ENCODE data around the gene APOBEC3G. TPM values are rescaled to one million over a fixed set of nuclear protein-coding genes. Genes with fewer than 3 reads are reported as not detected.

Gene APOBEC3G
- total RNA-seq, 1 donor from 2014 or later = 9.3 TPM

DNA sequence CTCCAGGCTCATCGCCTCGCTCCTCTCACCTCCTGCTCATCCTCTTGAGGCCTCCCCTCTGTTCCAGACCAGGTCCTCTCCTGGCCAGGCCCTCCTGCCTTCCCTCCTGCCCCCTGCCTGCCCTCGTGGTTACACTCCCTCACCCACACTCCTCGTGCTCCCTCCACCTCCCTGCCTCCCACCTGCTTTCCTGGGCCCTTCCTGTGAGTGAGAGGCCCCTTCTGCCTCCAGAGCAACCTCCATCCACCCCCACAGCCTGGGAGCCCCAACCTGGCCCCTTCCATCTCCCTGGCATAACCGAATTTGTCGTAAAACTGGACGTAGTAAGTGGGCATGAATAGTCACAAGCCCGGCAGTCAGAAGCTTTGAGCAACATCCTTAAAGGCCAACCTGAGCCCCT is 4.5 kb downstream of the APOBEC3G start:
- no peaks in the 10 kb centered on the region for H3K9me3 ChIP-seq
- no peak for DNase-seq (ENCODE audit: low spot score in 2 of 2)
- TF ChIP-seq, protein P1, sequence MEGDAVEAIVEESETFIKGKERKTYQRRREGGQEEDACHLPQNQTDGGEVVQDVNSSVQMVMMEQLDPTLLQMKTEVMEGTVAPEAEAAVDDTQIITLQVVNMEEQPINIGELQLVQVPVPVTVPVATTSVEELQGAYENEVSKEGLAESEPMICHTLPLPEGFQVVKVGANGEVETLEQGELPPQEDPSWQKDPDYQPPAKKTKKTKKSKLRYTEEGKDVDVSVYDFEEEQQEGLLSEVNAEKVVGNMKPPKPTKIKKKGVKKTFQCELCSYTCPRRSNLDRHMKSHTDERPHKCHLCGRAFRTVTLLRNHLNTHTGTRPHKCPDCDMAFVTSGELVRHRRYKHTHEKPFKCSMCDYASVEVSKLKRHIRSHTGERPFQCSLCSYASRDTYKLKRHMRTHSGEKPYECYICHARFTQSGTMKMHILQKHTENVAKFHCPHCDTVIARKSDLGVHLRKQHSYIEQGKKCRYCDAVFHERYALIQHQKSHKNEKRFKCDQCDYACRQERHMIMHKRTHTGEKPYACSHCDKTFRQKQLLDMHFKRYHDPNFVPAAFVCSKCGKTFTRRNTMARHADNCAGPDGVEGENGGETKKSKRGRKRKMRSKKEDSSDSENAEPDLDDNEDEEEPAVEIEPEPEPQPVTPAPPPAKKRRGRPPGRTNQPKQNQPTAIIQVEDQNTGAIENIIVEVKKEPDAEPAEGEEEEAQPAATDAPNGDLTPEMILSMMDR (IDR thresholded peaks at IDR 0.05) = no peak
- H3K27ac ChIP-seq = no peak overlapping the region
- no peaks in the 10 kb centered on the region for H3K36me3 ChIP-seq
- no peaks in the 10 kb centered on the region for H3K27me3 ChIP-seq
- intact Hi-C loops (cut with DNase I) = no loop called here
- no peak overlapping the region for H3K4me3 ChIP-seq
- H3K4me1 ChIP-seq = peaks cover 4 to 5% of the 10 kb centered on the region in 2 donors

- TF ChIP-seq, protein P1 (IDR thresholded peaks at IDR 0.05) = no peak
- H3K4me1 ChIP-seq = no peaks in the 10 kb centered on the region
Observed at GRCh38 chr22:39083212-39084165, 6.4 kb downstream of the APOBEC3G start.

GRCh38 chr22:39084666-39085065 is 7.6 kb downstream of the APOBEC3G start:
- no peak overlapping the region for H3K4me3 ChIP-seq
- DNase-seq (ENCODE audit: low spot score in 2 of 2) = no peak
- H3K27ac ChIP-seq = no peak overlapping the region
- H3K9me3 ChIP-seq = no peaks in the 10 kb centered on the region
- no peaks in the 10 kb centered on the region for H3K36me3 ChIP-seq
- H3K4me1 ChIP-seq = no peaks in the 10 kb centered on the region
- TF ChIP-seq, protein P1 (IDR thresholded peaks at IDR 0.05) = no peak
- H3K27me3 ChIP-seq = no peaks in the 10 kb centered on the region
- intact Hi-C loops (cut with DNase I) = no loop called here

More at GRCh38 chr22:39083212-39084165, 6.4 kb downstream of the APOBEC3G start:
- H3K9me3 ChIP-seq = no peaks in the 10 kb centered on the region
- DNase-seq (ENCODE audit: low spot score in 2 of 2) = no peak
- intact Hi-C loops (cut with DNase I) = no loop called here
- H3K36me3 ChIP-seq = no peaks in the 10 kb centered on the region
- H3K27me3 ChIP-seq = no peaks in the 10 kb centered on the region
- no peak overlapping the region for H3K27ac ChIP-seq
- no peak overlapping the region for H3K4me3 ChIP-seq

- TF ChIP-seq, protein P1 (IDR thresholded peaks at IDR 0.05) = no peak
- intact Hi-C loops (cut with DNase I) = no loop called here
- Histone ChIP-seq H3K36me3 (no peaks in the 10 kb centered on the region), H3K27me3 (no peaks in the 10 kb centered on the region), H3K4me1 (no peaks in the 10 kb centered on the region), H3K27ac (no peak overlapping the region), H3K4me3 (no peak overlapping the region), H3K9me3 (no peaks in the 10 kb centered on the region)
- no peak for DNase-seq (ENCODE audit: low spot score in 2 of 2)
Observed at GRCh38 chr22:39087098-39087497, 10.0 kb downstream of the APOBEC3G start.

GRCh38 chr22:39087881-39088684 is 11.0 kb downstream of the APOBEC3G start:
- H3K27me3 ChIP-seq = no peaks in the 10 kb centered on the region
- H3K27ac ChIP-seq = no peak overlapping the region
- DNase-seq (ENCODE audit: low spot score in 2 of 2) = no peak
- no peaks in the 10 kb centered on the region for H3K4me1 ChIP-seq
- intact Hi-C loops (cut with DNase I) = no loop called here
- no peak overlapping the region for H3K4me3 ChIP-seq
- H3K9me3 ChIP-seq = no peaks in the 10 kb centered on the region
- no peaks in the 10 kb centered on the region for H3K36me3 ChIP-seq
- TF ChIP-seq, protein P1 (IDR thresholded peaks at IDR 0.05) = no peak

Data from ascending aorta (tissue), 2 donors.